Osteoblast (primary cell): ENCODE measurements around the gene SH2B3. TPM values are rescaled to one million over a fixed set of nuclear protein-coding genes. Genes with fewer than 3 reads are reported as not detected.
"Not testable (repeated sequence)": the region's sequence is repeated elsewhere in the genome, so short reads cannot be mapped to it uniquely, and the experiment has no call there.

Experiments
- DNase-seq: peaks from one replicate; pipeline ENCODE4 v3.0.0; 2011; ENCODE audit warnings: low spot score, mixed read lengths; ENCODE audit not compliant: insufficient read length; ENCODE audit errors: missing footprints
- H2AFZ ChIP-seq: 2 replicates; pipeline ENCODE4 v1.6.0; 2011; ENCODE audit warnings: mild to moderate bottlenecking, low read length
- H3K27ac ChIP-seq: 2 replicates; pipeline ENCODE4 v1.5.1; 2011; ENCODE audit warnings: mild to moderate bottlenecking, low read depth, low read length, moderate library complexity
- H3K27me3 ChIP-seq: 2 replicates; pipeline ENCODE4 v1.6.0; 2012; ENCODE audit warnings: mild to moderate bottlenecking, control low read depth, inconsistent platforms, low read length, moderate library complexity; ENCODE audit not compliant: insufficient read depth
- H3K36me3 ChIP-seq: 2 replicates; pipeline ENCODE4 v1.5.1; 2011; ENCODE audit warnings: mild to moderate bottlenecking, low read length, control low read depth, moderate library complexity; ENCODE audit not compliant: insufficient read depth
- H3K4me1 ChIP-seq: 2 replicates; pipeline ENCODE4 v1.5.1; 2011; ENCODE audit warnings: mild to moderate bottlenecking, low read length, control low read depth, moderate library complexity; ENCODE audit not compliant: insufficient read depth
- H3K4me2 ChIP-seq: 2 replicates; pipeline ENCODE4 v1.6.0; 2011; ENCODE audit warnings: mild to moderate bottlenecking, low read length; ENCODE audit not compliant: insufficient read depth
- H3K4me3 ChIP-seq: fragments of 200-600 bp; sonication (generic); 3 replicates; pipeline ENCODE4 v1.5.1; 2012; ENCODE audit warnings: mild to moderate bottlenecking, low read length, inconsistent platforms; ENCODE audit not compliant: insufficient read depth
- H3K79me2 ChIP-seq: 2 replicates; pipeline ENCODE4 v1.6.0; 2012; ENCODE audit warnings: mild to moderate bottlenecking, low read length, control low read depth, inconsistent platforms; ENCODE audit not compliant: insufficient read depth
- H3K9me3 ChIP-seq: 2 replicates; pipeline ENCODE4 v1.5.1; 2011; ENCODE audit warnings: low read depth, low read length, control low read depth
- H4K20me1 ChIP-seq: 2 replicates; pipeline ENCODE4 v1.6.0; 2012; ENCODE audit warnings: mild to moderate bottlenecking, low read length, control low read depth; ENCODE audit not compliant: insufficient read depth
- total RNA-seq: library from RNA; depleted of rRNA; stranded (reverse); fragments of >200 nt; gene quantifications from 2 replicates; pipeline ENCODE4 v1.2.3, GENCODE V29; 2012
- TF ChIP-seq, protein P1 (sequence below): IDR thresholded peaks from 2 replicates; pipeline ENCODE4 v1.5.1; 2011; ENCODE audit warnings: mild to moderate bottlenecking, low read depth, low read length, moderate library complexity; ENCODE audit errors: extremely low read depth

SH2B3 gene
- total RNA-seq, 1 donor = 51.4 TPM

DNA sequence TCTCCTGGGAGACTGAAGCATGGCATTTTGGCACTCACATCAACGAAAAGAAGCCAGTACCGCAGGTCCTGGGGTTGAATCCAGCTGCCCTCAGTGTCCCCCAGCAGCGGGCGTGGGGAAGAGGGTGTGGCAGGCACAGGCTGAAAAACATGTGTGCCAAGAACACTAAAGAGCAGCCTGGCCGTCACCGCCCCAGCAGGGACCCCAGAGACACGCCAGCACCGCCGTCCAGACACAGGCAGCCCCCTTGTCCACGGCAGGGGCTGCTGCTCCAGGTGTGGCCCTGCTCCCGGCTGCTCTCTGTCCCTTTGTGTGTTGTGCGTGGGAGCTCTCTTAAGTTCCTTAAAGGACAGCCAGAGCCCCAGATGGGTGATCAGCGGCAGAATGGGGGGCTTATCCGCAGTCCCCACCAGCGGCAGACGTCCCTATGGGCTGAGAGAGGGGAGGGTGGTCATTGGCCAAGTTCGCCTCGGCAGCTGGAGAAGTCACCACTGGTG, 37.4 kb upstream of the SH2B3 start:
- no peaks in the 10 kb centered on the region for H3K27me3 ChIP-seq
- no peaks in the 10 kb centered on the region for H3K79me2 ChIP-seq
- peak overlapping the region; percentile 91 for H3K4me3 ChIP-seq
- TF ChIP-seq, protein P1, sequence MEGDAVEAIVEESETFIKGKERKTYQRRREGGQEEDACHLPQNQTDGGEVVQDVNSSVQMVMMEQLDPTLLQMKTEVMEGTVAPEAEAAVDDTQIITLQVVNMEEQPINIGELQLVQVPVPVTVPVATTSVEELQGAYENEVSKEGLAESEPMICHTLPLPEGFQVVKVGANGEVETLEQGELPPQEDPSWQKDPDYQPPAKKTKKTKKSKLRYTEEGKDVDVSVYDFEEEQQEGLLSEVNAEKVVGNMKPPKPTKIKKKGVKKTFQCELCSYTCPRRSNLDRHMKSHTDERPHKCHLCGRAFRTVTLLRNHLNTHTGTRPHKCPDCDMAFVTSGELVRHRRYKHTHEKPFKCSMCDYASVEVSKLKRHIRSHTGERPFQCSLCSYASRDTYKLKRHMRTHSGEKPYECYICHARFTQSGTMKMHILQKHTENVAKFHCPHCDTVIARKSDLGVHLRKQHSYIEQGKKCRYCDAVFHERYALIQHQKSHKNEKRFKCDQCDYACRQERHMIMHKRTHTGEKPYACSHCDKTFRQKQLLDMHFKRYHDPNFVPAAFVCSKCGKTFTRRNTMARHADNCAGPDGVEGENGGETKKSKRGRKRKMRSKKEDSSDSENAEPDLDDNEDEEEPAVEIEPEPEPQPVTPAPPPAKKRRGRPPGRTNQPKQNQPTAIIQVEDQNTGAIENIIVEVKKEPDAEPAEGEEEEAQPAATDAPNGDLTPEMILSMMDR = no peak
- H4K20me1 ChIP-seq = peaks cover 7% of the 10 kb centered on the region
- no peaks in the 10 kb centered on the region for H3K36me3 ChIP-seq
- H3K4me1 ChIP-seq = peaks cover 14% of the 10 kb centered on the region
- peak overlapping the region; percentile 98 for H2AFZ ChIP-seq
- H3K27ac ChIP-seq = peak overlapping the region; percentile 28
- H3K4me2 ChIP-seq = peak overlapping the region; percentile 98
- no peaks in the 10 kb centered on the region for H3K9me3 ChIP-seq
- peak; percentile 82 for DNase-seq

- peak; percentile 99 for DNase-seq
- no peaks in the 10 kb centered on the region for H3K9me3 ChIP-seq
- peaks cover 7% of the 10 kb centered on the region for H4K20me1 ChIP-seq
- peak within 1 kb of the TSS; percentile 98 for H2AFZ ChIP-seq
- peaks cover 14% of the 10 kb centered on the region for H3K4me1 ChIP-seq
- H3K79me2 ChIP-seq = no peaks in the 10 kb centered on the region
- H3K4me2 ChIP-seq = peak within 1 kb of the TSS; percentile 98
- H3K4me3 ChIP-seq = peak within 1 kb of the TSS; percentile 91
- peak within 1 kb of the TSS; percentile 28 for H3K27ac ChIP-seq
- TF ChIP-seq, protein P1 = no peak
- no peaks in the 10 kb centered on the region for H3K27me3 ChIP-seq
- H3K36me3 ChIP-seq = no peaks in the 10 kb centered on the region
Observed at GRCh38 chr12:111368788-111369495, 36.8 kb upstream of the SH2B3 start, which contains the start of gene PHETA1. TSS of gene PHETA1 (minus strand) at chr12:111369095. CDS start at chr12:111363427, 5,668 bp downstream.

DNA sequence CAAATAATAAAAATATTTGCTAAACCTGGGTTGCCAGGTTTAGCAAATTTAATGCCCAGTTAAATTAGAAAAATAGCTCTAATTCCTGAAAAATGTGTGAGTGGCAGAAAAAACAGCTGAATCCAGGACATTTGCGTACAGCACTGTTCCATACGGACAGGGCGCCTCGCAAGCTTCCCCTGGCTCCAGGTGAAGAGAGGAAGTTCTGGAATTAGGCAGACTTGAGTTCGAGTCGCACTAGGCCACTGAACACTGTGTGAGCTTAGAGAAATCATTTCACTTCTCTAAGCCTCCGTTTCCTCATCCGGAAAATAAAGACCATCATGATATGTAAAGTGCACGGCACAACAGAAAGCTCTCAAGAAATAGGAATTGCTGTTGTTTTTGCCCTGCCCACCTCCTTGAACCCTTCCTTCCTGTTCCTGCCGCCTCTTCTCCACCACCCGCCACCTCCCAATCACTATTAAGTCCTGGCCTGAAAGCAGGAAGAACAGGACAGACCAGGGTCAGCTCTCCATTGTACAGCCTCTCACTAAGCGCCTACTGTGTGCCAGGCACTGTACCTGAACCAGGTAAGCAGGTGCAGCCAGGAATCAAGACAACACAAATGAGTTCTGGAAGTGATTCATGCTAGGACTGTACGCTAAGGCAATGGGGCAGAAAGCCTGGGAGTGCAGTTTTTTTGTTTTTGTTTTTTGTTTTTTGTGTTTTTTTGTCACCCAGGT, 36.1 kb upstream of the SH2B3 start:
- no peaks in the 10 kb centered on the region for H3K36me3 ChIP-seq
- no peaks in the 10 kb centered on the region for H3K79me2 ChIP-seq
- H3K27ac ChIP-seq = no peak overlapping the region
- H3K4me2 ChIP-seq = peak overlapping the region; percentile 98
- no peaks in the 10 kb centered on the region for H3K9me3 ChIP-seq
- peak overlapping the region; percentile 98 for H2AFZ ChIP-seq
- H3K4me3 ChIP-seq = peak overlapping the region; percentile 91
- peaks cover 14% of the 10 kb centered on the region for H3K4me1 ChIP-seq
- peak; percentile 35 for DNase-seq
- TF ChIP-seq, protein P1 = no peak
- peaks cover 7% of the 10 kb centered on the region for H4K20me1 ChIP-seq
- H3K27me3 ChIP-seq = no peaks in the 10 kb centered on the region

- H3K27me3 ChIP-seq, H3K4me2 ChIP-seq, H3K4me1 ChIP-seq, H3K9me3 ChIP-seq, H3K79me2 ChIP-seq, H3K36me3 ChIP-seq, DNase-seq, H4K20me1 ChIP-seq, H3K27ac ChIP-seq, H2AFZ ChIP-seq, H3K4me3 ChIP-seq: not testable (repeated sequence)
Observed at GRCh38 chr12:111373231-111373630, 32.5 kb upstream of the SH2B3 start.
